ENCODE measurements around the gene YOD1. TPM values are rescaled to one million over a fixed set of nuclear protein-coding genes. Genes with fewer than 3 reads are reported as not detected.

The YOD1 gene
- total and polyA plus RNA-seq, 2 donors (not counting 3 experiments of a cell fraction or from before 2014, with no cell fraction given) = 1.2 to 5.9 TPM

DNA sequence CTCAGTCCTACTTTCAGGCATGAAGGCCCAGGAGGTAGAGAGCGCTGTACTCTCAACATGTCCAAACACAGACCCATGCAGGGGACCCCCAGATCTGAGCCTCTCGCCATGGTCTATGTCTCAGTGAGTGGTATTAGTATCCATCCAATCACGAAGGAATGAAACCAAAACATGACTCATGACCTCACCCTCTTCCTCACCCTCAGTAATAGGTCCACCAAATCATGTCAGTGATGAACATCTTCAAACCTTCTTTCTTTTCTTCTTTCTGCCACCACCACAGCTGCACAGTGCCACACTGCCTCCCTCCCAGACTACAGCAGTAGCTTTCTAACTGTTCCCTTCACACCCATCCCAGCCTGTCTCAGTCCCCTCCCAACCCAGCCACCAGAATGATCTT, 35.2 kb downstream of the YOD1 start:
- FAIRE-seq (no peak), DNase-seq (ENCODE audit: low read depth, low spot score) (no peak)
- H3K9me1 ChIP-seq (replicated peaks; ENCODE audit: control insufficient read depth, extremely low read depth, insufficient read depth, low read length) = no peaks in the 10 kb centered on the region
- ChIA-PET CTCF (no interaction called here), POLR2A (no interaction called here)
- BruUV-seq (replicated peaks) = no TSS peak
- H3K27ac ChIP-seq (ENCODE audit: insufficient read depth, low read depth, low read length) = no peak overlapping the region
- intact Hi-C loops (cut with micrococcal nuclease) (no loop called here), dilution Hi-C loops (cut with MboI; ENCODE audit: extremely low pct_ligation_motif_present, low sequenced_read_pairs) (no loop called here)
- no peaks in the 10 kb centered on the region for H3K79me2 ChIP-seq (ENCODE audit: control insufficient read depth, insufficient read depth, low read length)
- H3K4me3 ChIP-seq (replicated peaks in 1 of 3; ENCODE audit: insufficient read depth in 1 of 3, low read depth in 1 of 3, low read length in 3 of 3) = no peak overlapping the region
- H3K4me2 ChIP-seq (ENCODE audit: insufficient read depth, low read length) = no peak overlapping the region
- no peaks in the 10 kb centered on the region for H4K20me1 ChIP-seq (replicated peaks; ENCODE audit: control insufficient read depth, extremely low read depth, insufficient read depth, low read length)
- no peaks in the 10 kb centered on the region for H3K36me3 ChIP-seq (ENCODE audit: control insufficient read depth in 2 of 2, extremely low read depth in 1 of 2, insufficient read depth in 2 of 2, low read length in 2 of 2)
- H3K9ac ChIP-seq (replicated peaks; ENCODE audit: extremely low read depth, insufficient read depth, low read length) = no peak overlapping the region
- H3K4me1 ChIP-seq (ENCODE audit: control insufficient read depth, extremely low read depth, insufficient read depth, low read length) = no peaks in the 10 kb centered on the region
- no peaks in the 10 kb centered on the region for H3K9me3 ChIP-seq (replicated peaks; ENCODE audit: control insufficient read depth, insufficient read depth, low read length)
- H3K27me3 ChIP-seq (ENCODE audit: control insufficient read depth in 2 of 2, insufficient read depth in 2 of 2, low read length in 2 of 2) = peaks cover 6 to 14% of the 10 kb centered on the region in 2 experiments
- TF ChIP-seq MYC (IDR thresholded peaks at IDR 0.05; ENCODE audit: low read depth, low read length) (no peak), FOS (IDR thresholded peaks at IDR 0.05; ENCODE audit: borderline replicate concordance, insufficient read depth, low read length) (no peak), EZH2 (IDR thresholded peaks at IDR 0.05; ENCODE audit: borderline replicate concordance, low read depth, low read length, severe bottlenecking) (no peak)
- TF ChIP-seq, protein P1, sequence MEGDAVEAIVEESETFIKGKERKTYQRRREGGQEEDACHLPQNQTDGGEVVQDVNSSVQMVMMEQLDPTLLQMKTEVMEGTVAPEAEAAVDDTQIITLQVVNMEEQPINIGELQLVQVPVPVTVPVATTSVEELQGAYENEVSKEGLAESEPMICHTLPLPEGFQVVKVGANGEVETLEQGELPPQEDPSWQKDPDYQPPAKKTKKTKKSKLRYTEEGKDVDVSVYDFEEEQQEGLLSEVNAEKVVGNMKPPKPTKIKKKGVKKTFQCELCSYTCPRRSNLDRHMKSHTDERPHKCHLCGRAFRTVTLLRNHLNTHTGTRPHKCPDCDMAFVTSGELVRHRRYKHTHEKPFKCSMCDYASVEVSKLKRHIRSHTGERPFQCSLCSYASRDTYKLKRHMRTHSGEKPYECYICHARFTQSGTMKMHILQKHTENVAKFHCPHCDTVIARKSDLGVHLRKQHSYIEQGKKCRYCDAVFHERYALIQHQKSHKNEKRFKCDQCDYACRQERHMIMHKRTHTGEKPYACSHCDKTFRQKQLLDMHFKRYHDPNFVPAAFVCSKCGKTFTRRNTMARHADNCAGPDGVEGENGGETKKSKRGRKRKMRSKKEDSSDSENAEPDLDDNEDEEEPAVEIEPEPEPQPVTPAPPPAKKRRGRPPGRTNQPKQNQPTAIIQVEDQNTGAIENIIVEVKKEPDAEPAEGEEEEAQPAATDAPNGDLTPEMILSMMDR (IDR thresholded peaks at IDR 0.05; ENCODE audit: extremely low read depth in 1 of 2, insufficient read depth in 1 of 2, low read depth in 1 of 2, low read length in 2 of 2) = no peak
- no peak overlapping the region for H2AFZ ChIP-seq (ENCODE audit: low read depth, low read length)

DNA sequence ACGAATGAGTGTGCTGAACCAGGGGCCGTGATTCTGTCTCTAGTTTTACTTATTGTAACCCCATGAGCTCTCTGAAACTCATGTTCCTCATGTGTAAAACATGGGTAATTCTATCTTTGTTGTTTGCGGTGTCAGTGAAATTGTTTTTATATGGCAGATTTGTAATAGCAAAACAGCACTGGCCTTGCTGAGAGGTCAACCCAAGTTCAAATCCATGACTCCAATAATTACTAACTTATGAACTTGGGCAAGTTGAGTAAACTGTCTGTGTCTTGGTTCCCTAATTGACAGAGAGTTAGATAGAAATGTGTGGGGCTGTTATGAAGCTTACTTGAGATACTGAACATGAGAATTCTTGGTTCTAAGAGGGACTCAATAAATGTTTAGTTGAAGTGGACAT, 36.3 kb downstream of the YOD1 start:
- no peaks in the 10 kb centered on the region for H3K9me1 ChIP-seq (replicated peaks; ENCODE audit: control insufficient read depth, extremely low read depth, insufficient read depth, low read length)
- no peaks in the 10 kb centered on the region for H3K9me3 ChIP-seq (replicated peaks; ENCODE audit: control insufficient read depth, insufficient read depth, low read length)
- H3K27me3 ChIP-seq (ENCODE audit: control insufficient read depth in 2 of 2, insufficient read depth in 2 of 2, low read length in 2 of 2) = peaks cover 7 to 15% of the 10 kb centered on the region in 2 experiments
- FAIRE-seq (no peak), DNase-seq (ENCODE audit: low read depth, low spot score) (no peak)
- dilution Hi-C loops (cut with MboI; ENCODE audit: extremely low pct_ligation_motif_present, low sequenced_read_pairs) = no loop called here
- no peak overlapping the region for H2AFZ ChIP-seq (ENCODE audit: low read depth, low read length)
- ChIA-PET CTCF (no interaction called here), POLR2A (interaction anchor here (0.6 kb wide), 1 partner anchor 28 kb away, joined by 8 read pairs; no protein-coding TSS in a partner anchor)
- no peak overlapping the region for H3K9ac ChIP-seq (replicated peaks; ENCODE audit: extremely low read depth, insufficient read depth, low read length)
- H3K4me1 ChIP-seq (ENCODE audit: control insufficient read depth, extremely low read depth, insufficient read depth, low read length) = no peaks in the 10 kb centered on the region
- no peaks in the 10 kb centered on the region for H3K36me3 ChIP-seq (ENCODE audit: control insufficient read depth in 2 of 2, extremely low read depth in 1 of 2, insufficient read depth in 2 of 2, low read length in 2 of 2)
- no peaks in the 10 kb centered on the region for H3K79me2 ChIP-seq (ENCODE audit: control insufficient read depth, insufficient read depth, low read length)
- intact Hi-C loops (cut with micrococcal nuclease) = no loop called here
- H4K20me1 ChIP-seq (replicated peaks; ENCODE audit: control insufficient read depth, extremely low read depth, insufficient read depth, low read length) = no peaks in the 10 kb centered on the region
- no peak overlapping the region for H3K4me3 ChIP-seq (replicated peaks in 1 of 3; ENCODE audit: insufficient read depth in 1 of 3, low read depth in 1 of 3, low read length in 3 of 3)
- H3K27ac ChIP-seq (ENCODE audit: insufficient read depth, low read depth, low read length) = no peak overlapping the region
- no TSS peak for BruUV-seq (replicated peaks)
- TF ChIP-seq GATA2 (IDR thresholded peaks at IDR 0.05; ENCODE audit: insufficient read depth, insufficient read length, low read depth, low read length) (no peak), FOS (IDR thresholded peaks at IDR 0.05; ENCODE audit: borderline replicate concordance, insufficient read depth, low read length) (no peak), JUN (IDR thresholded peaks at IDR 0.05; ENCODE audit: borderline replicate concordance, insufficient read depth, insufficient read length, low read depth) (no peak), MYC (IDR thresholded peaks at IDR 0.05; ENCODE audit: low read depth, low read length) (no peak), POLR2A (IDR thresholded peaks at IDR 0.05; ENCODE audit: low read depth, low read length) (no peak)
- TF ChIP-seq, protein P2, sequence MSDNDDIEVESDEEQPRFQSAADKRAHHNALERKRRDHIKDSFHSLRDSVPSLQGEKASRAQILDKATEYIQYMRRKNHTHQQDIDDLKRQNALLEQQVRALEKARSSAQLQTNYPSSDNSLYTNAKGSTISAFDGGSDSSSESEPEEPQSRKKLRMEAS (IDR thresholded peaks at IDR 0.05; ENCODE audit: insufficient read depth, insufficient read length) = no peak
- H3K4me2 ChIP-seq (ENCODE audit: insufficient read depth, low read length) = no peak overlapping the region
